GM18867 (cell line): ENCODE results near the gene TNFRSF25.
"Not testable (repeated sequence)": the region's sequence is repeated elsewhere in the genome, so short reads cannot be mapped to it uniquely, and the experiment has no call there.

ENCODE experiments used
- ATAC-seq: cut with Tn5 transposase; IDR thresholded peaks from one replicate; pipeline ENCODE4 v1.9.1; 2021; ENCODE audit warnings: mild to moderate bottlenecking, moderate library complexity; ENCODE audit not compliant: unreplicated experiment

TNFRSF25 gene

DNA sequence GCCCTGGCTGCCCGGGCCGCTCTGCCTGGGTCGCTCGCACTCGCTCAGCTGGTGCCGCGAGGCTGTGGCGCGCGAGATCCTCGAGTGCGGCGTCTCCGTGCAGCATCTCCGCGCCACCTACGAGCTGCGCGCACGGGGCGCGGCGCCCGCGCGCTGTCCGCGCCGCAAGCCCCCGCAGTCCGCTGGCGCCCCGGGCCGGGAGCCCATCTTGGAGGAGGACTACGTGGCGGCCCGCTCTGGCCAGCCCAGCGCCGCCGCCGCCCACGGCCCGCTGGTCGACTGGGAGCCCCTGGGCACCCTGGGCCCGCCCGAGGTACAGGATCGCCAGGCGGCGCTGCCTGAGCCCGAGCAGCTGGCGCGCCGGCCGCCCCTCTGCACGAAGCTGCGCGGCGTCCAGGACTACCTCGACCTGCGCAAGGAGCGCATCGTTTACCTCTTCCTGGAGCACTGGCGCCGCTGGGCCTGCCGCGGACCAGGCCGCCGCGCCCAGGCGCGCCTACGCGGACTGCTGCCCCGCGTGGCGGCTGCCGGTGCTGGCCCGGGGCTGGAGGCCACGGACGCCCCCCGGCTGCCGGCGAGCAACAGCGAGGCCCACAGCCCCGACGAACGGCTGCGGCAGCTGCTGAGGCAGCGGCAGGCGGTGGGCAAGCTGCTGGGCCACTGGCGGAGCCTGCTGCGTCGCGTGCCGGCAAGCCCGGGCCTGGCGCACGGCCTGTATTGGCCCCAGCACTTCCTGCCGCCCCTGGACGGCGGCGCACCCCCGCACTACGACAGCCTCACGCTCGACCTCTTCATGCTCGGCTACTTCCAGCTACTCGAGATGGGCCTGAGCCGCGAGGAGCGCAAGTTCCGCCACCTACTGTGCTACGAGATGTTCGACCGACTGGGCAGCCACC is 10.9 kb downstream of the TNFRSF25 start:
- ATAC-seq = no peak

- ATAC-seq = not testable (repeated sequence)
Observed at GRCh38 chr1:6453895-6454855, 11.8 kb downstream of the TNFRSF25 start.

- ATAC-seq = no peak
Observed at GRCh38 chr1:6450943-6451373, 15.0 kb downstream of the TNFRSF25 start.

GRCh38 chr1:6450486-6450885 is 15.5 kb downstream of the TNFRSF25 start:
- ATAC-seq = not testable (repeated sequence)

DNA sequence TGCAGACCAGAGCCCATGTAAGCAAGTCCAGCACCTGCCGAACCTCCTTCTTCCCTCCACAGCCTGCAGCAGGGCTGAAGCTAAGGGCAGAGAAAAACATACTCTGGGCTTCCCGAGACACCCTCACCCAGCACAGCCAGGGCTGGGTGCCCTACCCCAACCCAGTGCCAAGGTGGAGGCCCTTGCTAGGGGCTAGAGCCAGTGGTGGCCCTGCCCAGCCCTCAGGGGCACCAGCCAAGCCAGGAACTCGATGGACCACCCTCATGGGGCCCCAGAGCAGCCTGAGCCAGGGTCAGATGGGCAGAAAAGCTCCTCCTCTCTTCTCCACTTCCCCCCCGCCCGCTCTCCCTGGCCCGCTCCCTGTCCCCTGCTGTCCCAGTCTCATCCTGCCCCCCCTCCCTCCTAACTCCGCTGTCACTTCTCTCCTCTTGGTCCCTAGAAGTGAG is 15.9 kb downstream of the TNFRSF25 start:
- no peak for ATAC-seq

GRCh38 chr1:6448749-6449631 is 17.0 kb downstream of the TNFRSF25 start:
- no peak for ATAC-seq

DNA sequence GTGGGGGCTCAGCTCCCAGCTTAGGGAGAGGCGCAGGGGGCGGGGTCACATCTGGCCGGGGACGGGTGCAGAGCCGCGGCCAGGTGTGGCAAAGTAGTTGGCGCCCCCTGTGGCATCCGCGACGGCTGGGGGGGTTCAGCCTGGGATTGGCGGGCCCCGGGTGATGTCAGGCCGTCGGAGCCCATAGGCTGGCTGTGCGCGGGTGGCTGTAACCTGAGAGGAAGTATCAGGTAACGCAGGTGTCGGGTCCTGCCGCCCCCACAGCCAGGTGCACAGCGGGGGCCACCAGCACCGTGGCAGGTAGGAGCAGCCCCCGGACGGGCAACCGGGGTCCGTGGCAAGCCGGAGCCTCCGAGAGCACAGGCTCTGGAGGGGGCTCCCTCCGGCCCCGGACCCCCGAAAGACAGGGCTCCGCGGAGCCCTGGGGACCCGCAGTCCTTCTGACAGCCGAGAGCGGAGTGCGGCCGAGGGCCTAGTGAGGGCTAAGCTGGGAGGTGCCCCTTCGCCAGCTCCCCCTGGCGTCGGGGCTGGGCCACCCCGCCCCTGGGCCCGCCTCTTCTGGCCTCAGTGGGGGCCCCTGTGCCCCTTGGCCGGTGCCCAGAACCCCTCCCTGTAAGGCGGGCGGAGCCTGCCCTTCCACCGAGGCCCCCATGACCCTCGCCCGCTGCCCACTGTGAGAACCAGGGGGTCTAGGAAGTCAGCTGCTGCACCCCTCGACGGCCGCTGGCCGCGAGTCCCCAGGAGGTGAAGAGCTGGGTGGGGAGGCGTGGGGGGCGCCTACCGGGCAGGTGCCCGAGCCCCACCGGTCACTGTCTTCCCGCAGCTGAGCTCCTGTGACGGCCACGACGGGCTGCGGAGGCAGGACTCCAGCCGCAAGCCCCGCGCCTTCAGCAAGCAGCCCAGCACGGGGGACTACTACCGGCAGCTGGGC is 17.9 kb downstream of the TNFRSF25 start:
- no peak for ATAC-seq

DNA sequence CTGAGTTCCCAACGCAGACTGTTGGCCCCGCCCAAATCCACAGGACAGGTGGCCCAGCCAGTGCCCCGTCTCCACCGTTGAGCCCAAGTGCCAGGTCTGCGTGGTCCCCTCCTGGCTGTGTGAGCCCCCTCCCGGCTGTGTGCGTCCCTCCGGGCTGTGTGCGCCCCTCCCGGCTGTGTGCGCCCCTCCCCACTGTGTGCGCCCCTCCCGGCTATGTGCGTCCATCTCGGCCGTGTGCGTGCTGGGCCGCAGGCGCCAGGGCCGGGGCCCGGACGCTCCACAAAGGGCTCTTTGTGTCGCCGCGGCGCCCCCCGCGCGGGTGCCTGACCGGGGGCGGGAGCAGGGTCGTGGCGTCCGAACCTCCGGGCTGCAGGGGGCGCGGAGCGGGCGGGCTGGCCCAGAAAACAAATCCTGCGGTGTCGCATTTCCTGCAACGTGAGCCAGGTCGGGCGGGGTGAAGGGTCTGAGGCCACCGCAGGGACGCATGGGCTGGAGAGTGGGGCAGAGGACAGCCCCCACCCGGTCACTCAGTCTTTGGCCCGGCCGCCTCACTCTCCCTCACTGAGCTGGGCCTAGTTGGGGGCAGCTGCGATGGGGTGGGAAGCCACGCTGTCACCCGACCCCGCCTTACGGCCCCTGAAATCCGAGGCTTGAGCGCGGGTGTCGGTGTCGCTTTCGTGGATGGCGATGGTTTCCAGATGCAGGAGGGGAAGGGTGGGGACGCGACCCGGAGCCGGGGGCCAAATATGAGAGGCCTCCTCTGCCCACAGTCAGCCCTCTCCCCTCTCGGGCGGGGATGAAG is 18.8 kb downstream of the TNFRSF25 start:
- ATAC-seq = no peak

DNA sequence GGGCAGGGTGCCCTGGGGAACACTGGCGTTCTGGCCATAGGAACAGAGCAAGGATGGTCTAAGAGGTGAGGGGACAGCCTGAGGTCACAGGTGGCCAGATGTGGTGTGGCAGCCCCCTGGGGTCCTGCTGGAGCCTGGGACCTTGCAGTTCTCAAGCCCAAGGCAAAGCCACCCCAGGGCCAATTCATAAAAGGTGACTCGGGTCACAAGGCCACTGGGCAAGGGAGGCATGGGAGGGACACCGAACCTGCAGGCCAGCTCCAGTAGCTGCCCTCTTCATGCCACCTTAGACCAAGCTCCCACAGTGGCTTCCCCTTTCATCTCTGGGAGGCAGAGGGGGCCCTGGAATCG is 19.3 kb downstream of the TNFRSF25 start:
- ATAC-seq = no peak

- ATAC-seq = not testable (repeated sequence)
Observed at GRCh38 chr1:6445929-6446328, 20.0 kb downstream of the TNFRSF25 start.

DNA sequence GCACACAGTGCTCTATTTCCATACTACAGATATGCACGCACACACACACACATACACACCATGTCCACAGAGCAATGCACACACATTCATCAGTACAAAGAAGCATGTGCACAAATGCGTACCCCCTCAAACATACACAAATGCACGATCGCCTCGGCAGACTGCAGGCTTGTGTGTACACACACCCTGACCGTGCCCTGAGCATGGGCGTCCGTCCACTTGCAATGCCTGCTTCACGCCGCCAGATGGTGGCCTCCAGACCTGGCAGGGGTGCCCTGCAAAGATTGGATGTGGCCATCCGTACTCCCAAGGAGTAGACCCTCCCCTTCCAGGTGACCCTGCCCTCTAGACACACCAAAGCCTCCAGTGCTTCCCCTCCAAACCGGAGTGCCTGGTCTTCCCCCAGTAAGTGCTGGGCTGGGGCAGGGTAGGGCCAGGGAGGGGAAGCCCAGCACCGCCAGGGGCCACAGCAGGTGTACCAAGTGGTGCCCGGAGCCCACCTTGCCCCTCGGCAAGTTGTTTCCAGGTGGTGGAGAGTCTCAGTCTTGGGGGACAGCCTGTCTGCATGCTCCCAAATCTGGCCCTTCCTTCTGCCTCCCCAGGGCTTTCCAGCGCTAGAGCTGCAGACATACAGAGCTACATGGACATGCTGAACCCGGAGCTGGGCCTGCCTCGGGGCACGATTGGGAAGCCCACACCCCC is 20.8 kb downstream of the TNFRSF25 start:
- ATAC-seq = no peak

DNA sequence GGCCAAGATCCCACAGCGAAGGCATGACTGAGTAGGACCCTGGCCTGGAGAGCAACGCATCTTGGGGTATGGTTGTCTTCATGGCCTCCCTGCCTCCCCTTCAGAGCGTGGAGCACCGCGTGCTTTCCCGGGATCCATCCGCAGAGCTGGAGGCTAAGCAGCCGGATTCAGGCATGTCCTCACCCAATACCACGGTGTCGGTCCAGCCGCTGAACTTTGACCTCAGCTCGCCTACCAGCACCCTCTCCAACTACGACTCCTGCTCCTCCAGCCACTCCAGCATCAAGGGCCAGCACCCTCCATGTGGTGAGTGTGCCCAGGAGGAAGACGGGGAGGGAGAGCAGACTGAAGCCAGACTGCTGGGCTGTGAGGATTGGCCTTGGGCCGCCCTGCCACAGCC is 21.6 kb downstream of the TNFRSF25 start:
- no peak for ATAC-seq

DNA sequence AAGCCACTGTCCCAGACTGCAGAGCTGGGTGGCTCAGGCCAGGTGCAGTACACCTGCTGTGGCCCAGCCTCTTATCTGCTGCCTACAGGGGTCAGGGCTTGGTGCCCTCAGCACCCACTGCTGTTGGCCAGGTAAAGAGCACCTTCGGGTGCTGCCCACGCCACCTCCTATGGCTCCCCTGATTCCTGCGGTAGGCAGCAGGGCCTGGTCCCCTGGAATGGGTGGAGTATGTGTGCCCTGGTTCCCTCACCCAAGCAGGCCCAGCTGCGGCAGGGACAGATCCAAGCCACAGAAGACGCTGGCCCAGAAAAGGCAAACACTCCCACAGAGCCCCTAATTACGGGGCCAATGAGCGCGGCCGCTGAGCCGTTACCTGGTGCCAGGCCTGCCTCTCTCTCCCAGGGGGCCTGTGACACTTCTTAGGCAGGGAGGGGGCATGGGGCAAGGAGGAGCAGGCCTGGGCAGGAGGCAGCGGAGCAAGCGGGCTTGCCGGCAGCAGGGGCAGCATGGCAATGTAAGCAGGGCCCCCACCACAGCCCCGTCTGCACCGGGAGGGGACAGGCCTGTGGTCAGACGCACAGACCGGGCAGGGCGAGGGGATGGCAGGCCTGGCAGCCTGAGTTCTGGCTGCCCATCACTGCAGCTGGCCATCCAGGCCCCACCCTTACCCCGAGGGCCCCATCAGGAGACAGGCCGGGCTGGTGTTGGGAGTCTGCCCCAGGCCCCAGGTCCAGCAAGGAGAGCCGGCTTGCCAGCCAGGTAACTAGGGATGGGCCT is 22.4 kb downstream of the TNFRSF25 start:
- ATAC-seq = no peak

DNA sequence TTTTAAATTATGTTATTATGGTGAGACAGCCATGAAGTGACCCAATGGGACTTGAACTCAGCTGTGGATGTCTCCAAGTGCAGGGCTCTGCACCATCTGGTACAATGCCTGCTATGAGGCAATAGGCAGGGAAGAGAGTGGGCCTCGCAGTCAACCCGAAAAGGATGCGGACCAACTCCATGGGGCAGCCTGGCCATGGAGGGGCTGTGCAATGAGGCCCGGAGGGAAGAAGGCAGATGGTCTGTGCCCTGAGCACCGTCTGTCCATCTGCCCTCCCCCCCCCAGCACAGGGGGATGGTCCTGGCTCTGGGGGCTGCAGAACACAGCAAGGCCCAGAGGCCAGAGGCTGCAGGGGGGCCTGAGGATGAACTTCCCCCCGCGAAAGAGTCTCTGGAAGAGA is 24.4 kb downstream of the TNFRSF25 start:
- ATAC-seq = no peak

DNA sequence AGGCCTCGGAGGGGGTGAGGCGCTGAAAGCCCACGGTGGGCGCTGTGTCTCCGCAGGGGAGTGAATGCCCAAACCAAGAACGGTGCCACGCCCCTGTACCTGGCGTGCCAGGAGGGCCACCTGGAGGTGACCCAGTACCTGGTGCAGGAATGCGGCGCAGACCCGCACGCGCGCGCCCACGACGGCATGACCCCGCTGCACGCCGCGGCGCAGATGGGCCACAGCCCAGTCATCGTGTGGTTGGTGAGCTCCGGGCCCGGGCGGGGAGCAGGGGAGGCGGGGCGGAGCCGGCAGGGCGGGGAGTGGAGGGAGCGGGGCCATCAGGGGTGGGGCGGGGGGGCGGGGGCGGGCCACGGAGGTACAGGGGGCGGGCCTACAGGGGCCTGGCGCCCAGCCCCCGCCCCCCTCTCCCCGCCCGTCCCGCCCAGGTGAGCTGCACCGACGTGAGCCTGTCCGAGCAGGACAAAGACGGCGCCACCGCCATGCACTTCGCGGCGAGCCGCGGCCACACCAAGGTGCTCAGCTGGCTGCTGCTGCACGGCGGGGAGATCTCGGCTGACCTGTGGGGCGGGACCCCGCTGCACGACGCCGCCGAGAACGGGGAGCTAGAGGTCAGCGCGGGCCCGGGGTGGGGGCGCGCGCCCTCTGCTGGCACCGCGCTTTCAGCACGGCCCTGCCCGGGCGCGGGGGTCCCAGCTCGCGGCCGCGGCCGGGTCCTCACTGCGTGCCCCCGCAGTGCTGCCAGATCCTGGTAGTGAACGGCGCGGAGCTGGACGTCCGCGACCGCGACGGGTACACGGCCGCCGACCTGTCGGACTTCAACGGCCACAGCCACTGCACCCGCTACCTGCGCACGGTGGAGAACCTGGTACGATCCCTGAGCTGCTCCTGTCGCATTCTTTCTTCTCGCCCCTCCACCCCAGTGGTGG is 25.5 kb downstream of the TNFRSF25 start:
- ATAC-seq = no peak

DNA sequence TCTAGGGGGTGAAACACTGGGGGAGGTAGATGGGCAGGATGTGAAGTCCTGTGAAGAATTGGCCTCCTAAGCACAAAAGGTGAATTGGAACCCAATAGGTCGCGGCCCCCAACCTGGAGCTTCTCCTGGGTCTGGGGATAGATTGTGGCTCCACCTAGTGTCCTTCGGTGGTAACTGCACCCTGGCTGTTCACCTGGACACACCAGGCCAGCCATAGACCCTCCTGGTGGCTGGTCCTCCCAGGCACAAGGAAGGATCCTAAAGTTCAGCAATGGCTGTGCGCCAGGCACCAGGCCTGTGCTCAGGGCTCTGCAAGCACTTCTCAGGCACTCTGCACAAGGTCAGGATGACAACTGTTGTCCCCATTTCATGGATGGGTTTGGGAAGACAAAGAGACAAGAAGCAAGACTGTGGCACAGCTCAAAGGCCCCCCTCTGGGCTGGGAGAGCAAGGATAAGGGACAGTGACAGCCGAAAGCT is 27.9 kb downstream of the TNFRSF25 start:
- no peak for ATAC-seq
